ENCODE data around the gene UNC5CL. TPM values are rescaled to one million over a fixed set of nuclear protein-coding genes. Genes with fewer than 3 reads are reported as not detected.

UNC5CL gene
- total and polyA plus RNA-seq, 2 donors: 2.7 to 5.8 TPM

- Histone ChIP-seq H3K27ac (ENCODE audit: low read depth in 1 of 2, low read length in 1 of 2) (no peak overlapping the region), H3K36me3 (ENCODE audit: control insufficient read depth in 2 of 2, insufficient read depth in 2 of 2, low read length in 1 of 2) (no peaks in the 10 kb centered on the region), H3K4me3 (ENCODE audit: low read length in 2 of 2) (no peak overlapping the region), H3K4me1 (ENCODE audit: control insufficient read depth in 2 of 2, insufficient read depth in 2 of 2, low read length in 2 of 2) (no peaks in the 10 kb centered on the region), H3K9me3 (ENCODE audit: control insufficient read depth in 2 of 2, insufficient read depth in 1 of 2, low read length in 1 of 2) (no peaks in the 10 kb centered on the region), H3K27me3 (ENCODE audit: control insufficient read depth in 2 of 2, insufficient read depth in 1 of 2, low read length in 1 of 2) (peaks cover 0 to 13% of the 10 kb centered on the region in 2 donors)
- DNase-seq (ENCODE audit: low read depth in 6 of 9, low spot score in 9 of 9): no peak
- 99% methylated on average over 2 of the region's 2 CpGs for WGBS
Observed at GRCh38 chr6:40978687-40979289, 60.2 kb downstream of the UNC5CL start.

GRCh38 chr6:40977695-40978094 is 61.3 kb downstream of the UNC5CL start:
- Histone ChIP-seq H3K27me3 (ENCODE audit: control insufficient read depth in 2 of 2, insufficient read depth in 1 of 2, low read length in 1 of 2) (peaks cover 0 to 9% of the 10 kb centered on the region in 2 donors), H3K9me3 (ENCODE audit: control insufficient read depth in 2 of 2, insufficient read depth in 1 of 2, low read length in 1 of 2) (no peaks in the 10 kb centered on the region), H3K36me3 (ENCODE audit: control insufficient read depth in 2 of 2, insufficient read depth in 2 of 2, low read length in 1 of 2) (no peaks in the 10 kb centered on the region), H3K27ac (ENCODE audit: low read depth in 1 of 2, low read length in 1 of 2) (no peak overlapping the region), H3K4me1 (ENCODE audit: control insufficient read depth in 2 of 2, insufficient read depth in 2 of 2, low read length in 2 of 2) (no peaks in the 10 kb centered on the region), H3K4me3 (ENCODE audit: low read length in 2 of 2) (no peak overlapping the region)
- WGBS: 90% methylated on average over 2 of the region's 2 CpGs
- DNase-seq (ENCODE audit: low read depth in 6 of 9, low spot score in 9 of 9): no peak

- no peaks in the 10 kb centered on the region for H3K4me1 ChIP-seq (ENCODE audit: control insufficient read depth in 2 of 2, insufficient read depth in 2 of 2, low read length in 2 of 2)
- no peaks in the 10 kb centered on the region for H3K36me3 ChIP-seq (ENCODE audit: control insufficient read depth in 2 of 2, insufficient read depth in 2 of 2, low read length in 1 of 2)
- 97% methylated on average over 4 of the region's 4 CpGs for WGBS
- no peaks in the 10 kb centered on the region for H3K9me3 ChIP-seq (ENCODE audit: control insufficient read depth in 2 of 2, insufficient read depth in 1 of 2, low read length in 1 of 2)
- H3K27me3 ChIP-seq (ENCODE audit: control insufficient read depth in 2 of 2, insufficient read depth in 1 of 2, low read length in 1 of 2): peaks cover 0 to 9% of the 10 kb centered on the region in 2 donors
- no peak overlapping the region for H3K4me3 ChIP-seq (ENCODE audit: low read length in 2 of 2)
- no peak for DNase-seq (ENCODE audit: low read depth in 6 of 9, low spot score in 9 of 9)
- no peak overlapping the region for H3K27ac ChIP-seq (ENCODE audit: low read depth in 1 of 2, low read length in 1 of 2)
Observed at GRCh38 chr6:40977085-40977484, 61.9 kb downstream of the UNC5CL start.

Other genes with a start within 250 kb of the UNC5CL start
- 0.38 TPM for gene TSPO2, start 3.2 kb upstream of the UNC5CL start, total RNA-seq
- gene TSPO2, start 3.2 kb upstream of the UNC5CL start, polyA plus RNA-seq: 0.09 TPM
- 12.0 TPM for gene APOBEC2, start 14.0 kb upstream of the UNC5CL start, total RNA-seq
- 7.0 TPM for gene APOBEC2, start 14.0 kb upstream of the UNC5CL start, polyA plus RNA-seq
- gene OARD1, start 33.1 kb upstream of the UNC5CL start, total RNA-seq: 44.8 TPM
- 50.9 TPM for gene OARD1, start 33.1 kb upstream of the UNC5CL start, polyA plus RNA-seq
- gene NFYA, start 33.8 kb upstream of the UNC5CL start, total RNA-seq: 19.7 TPM
- gene NFYA, start 33.8 kb upstream of the UNC5CL start, polyA plus RNA-seq: 19.3 TPM
- gene TREML1, start 115.1 kb upstream of the UNC5CL start, total RNA-seq: 2.3 TPM
- 3.1 TPM for gene TREML1, start 115.1 kb upstream of the UNC5CL start, polyA plus RNA-seq
- gene TREM2, start 123.9 kb upstream of the UNC5CL start, total RNA-seq: 1.7 TPM
- 7.5 TPM for gene TREM2, start 123.9 kb upstream of the UNC5CL start, polyA plus RNA-seq
- gene TREML2, start 161.9 kb upstream of the UNC5CL start, total RNA-seq: 11.1 TPM
- gene TREML2, start 161.9 kb upstream of the UNC5CL start, polyA plus RNA-seq: 1.3 TPM
- gene TREML4, start 189.1 kb upstream of the UNC5CL start, total RNA-seq: not detected
- gene TREML4, start 189.1 kb upstream of the UNC5CL start, polyA plus RNA-seq: 0.25 TPM
- gene TREM1, start 247.5 kb upstream of the UNC5CL start, total RNA-seq: 1.0 TPM
- gene TREM1, start 247.5 kb upstream of the UNC5CL start, polyA plus RNA-seq: 1.9 TPM